Measurements from ENCODE around the gene PARD3B. TPM values are rescaled to one million over a fixed set of nuclear protein-coding genes. Genes with fewer than 3 reads are reported as not detected.

PARD3B gene
- total RNA-seq, 1 donor: 53.1 TPM

GRCh38 chr2:204795156-204795555 lies 249.9 kb downstream of the PARD3B start:
- DNase-seq (ENCODE audit: low read depth): peak; percentile 28
- no peak overlapping the region for H3K4me3 ChIP-seq (ENCODE audit: low read depth, low read length)
- TF ChIP-seq CTCF (IDR thresholded peaks at IDR 0.05; ENCODE audit: insufficient read depth, low read depth, low read length): no peak

GRCh38 chr2:204796581-204796980 lies 251.3 kb downstream of the PARD3B start:
- TF ChIP-seq CTCF (IDR thresholded peaks at IDR 0.05; ENCODE audit: insufficient read depth, low read depth, low read length): no peak

GRCh38 chr2:204799791-204800190 lies 254.5 kb downstream of the PARD3B start:
- no peak for DNase-seq (ENCODE audit: low read depth)
- no peak for TF ChIP-seq CTCF (IDR thresholded peaks at IDR 0.05; ENCODE audit: insufficient read depth, low read depth, low read length)

More at GRCh38 chr2:204796581-204796980, 251.3 kb downstream of the PARD3B start:
- DNase-seq (ENCODE audit: low read depth): no peak
- no peak overlapping the region for H3K4me3 ChIP-seq (ENCODE audit: low read depth, low read length)

GRCh38 chr2:204808494-204808893 lies 263.2 kb downstream of the PARD3B start:
- H3K4me3 ChIP-seq (ENCODE audit: low read depth, low read length): no peak overlapping the region
- no peak for TF ChIP-seq CTCF (IDR thresholded peaks at IDR 0.05; ENCODE audit: insufficient read depth, low read depth, low read length)
- no peak for DNase-seq (ENCODE audit: low read depth)

More at GRCh38 chr2:204799791-204800190, 254.5 kb downstream of the PARD3B start:
- H3K4me3 ChIP-seq (ENCODE audit: low read depth, low read length): no peak overlapping the region

- TF ChIP-seq CTCF (IDR thresholded peaks at IDR 0.05; ENCODE audit: insufficient read depth, low read depth, low read length): no peak
- H3K4me3 ChIP-seq (ENCODE audit: low read depth, low read length): no peak overlapping the region
- peak; percentile 1 for DNase-seq (ENCODE audit: low read depth)
Observed at GRCh38 chr2:204824751-204825453, 279.6 kb downstream of the PARD3B start.

GRCh38 chr2:204825681-204826080 lies 280.4 kb downstream of the PARD3B start:
- no peak for TF ChIP-seq CTCF (IDR thresholded peaks at IDR 0.05; ENCODE audit: insufficient read depth, low read depth, low read length)
- no peak for DNase-seq (ENCODE audit: low read depth)
- no peak overlapping the region for H3K4me3 ChIP-seq (ENCODE audit: low read depth, low read length)
